Neural cell (in vitro differentiated cells): ENCODE data around the gene MARK1. TPM values are rescaled to one million over a fixed set of nuclear protein-coding genes. Genes with fewer than 3 reads are reported as not detected.

Experiments
- H2AFZ ChIP-seq: fragments of 200-600, 300-800 bp; sonication (generic), shearing (Covaris generic); 2 replicates; pipeline ENCODE4 v1.6.0; 2014; ENCODE audit warnings: low read depth, mild to moderate bottlenecking, antibody characterized with exemption, low read length, moderate library complexity
- H3F3A ChIP-seq: fragments of 200-600 bp; shearing (Covaris generic); 2 replicates; pipeline ENCODE4 v1.6.1; 2016; ENCODE audit warnings: mild to moderate bottlenecking, moderate library complexity, mixed read lengths, antibody characterized with exemption, low read length; ENCODE audit not compliant: insufficient read depth, poor library complexity, severe bottlenecking
- H3K27ac ChIP-seq: fragments of 200-600, 300-800 bp; sonication (generic), shearing (Covaris generic); 2 replicates; pipeline ENCODE4 v1.5.1; 2014; ENCODE audit warnings: mild to moderate bottlenecking, low read length, moderate library complexity
- H3K27me3 ChIP-seq: fragments of 300-800, 200-600 bp; sonication (generic), shearing (Covaris generic); 2 replicates; pipeline ENCODE4 v1.6.0; 2014; ENCODE audit warnings: mild to moderate bottlenecking, low read depth, low read length, moderate library complexity; ENCODE audit not compliant: insufficient read depth
- H3K36me3 ChIP-seq: fragments of 300-800, 200-600 bp; sonication (generic), shearing (Covaris generic); 2 replicates; pipeline ENCODE4 v1.5.1; 2014; ENCODE audit warnings: mild to moderate bottlenecking, antibody characterized with exemption, low read length, moderate library complexity; ENCODE audit not compliant: insufficient read depth
- H3K4me2 ChIP-seq: fragments of 300-800, 200-600 bp; sonication (generic), shearing (Covaris generic); 2 replicates; pipeline ENCODE4 v1.6.0; 2014; ENCODE audit warnings: mild to moderate bottlenecking, low read length
- H3K4me3 ChIP-seq: fragments of 300-800, 200-600 bp; sonication (generic), shearing (Covaris generic); 2 replicates; pipeline ENCODE4 v1.5.1; 2014; ENCODE audit warnings: mild to moderate bottlenecking, low read length, moderate library complexity
- H3K79me2 ChIP-seq: fragments of 200-600 bp; shearing (Covaris generic); replicated peaks from 2 replicates; pipeline ENCODE4 v1.6.0; 2014; ENCODE audit warnings: mild to moderate bottlenecking, low read length, moderate library complexity; ENCODE audit not compliant: insufficient read depth
- H3K9ac ChIP-seq: fragments of 300-800, 200-600 bp; sonication (generic), shearing (Covaris generic); 2 replicates; pipeline ENCODE4 v1.6.1; 2016; ENCODE audit warnings: mild to moderate bottlenecking, low read length, mixed read lengths
- H3K9me2 ChIP-seq: fragments of 200-600 bp; shearing (Covaris generic); 2 replicates; pipeline ENCODE4 v1.6.1; 2016; ENCODE audit warnings: mild to moderate bottlenecking, low read length, mixed read lengths; ENCODE audit not compliant: insufficient read depth
- H3K9me3 ChIP-seq: fragments of 200-600, 300-800 bp; sonication (generic), shearing (Covaris generic); 2 replicates; pipeline ENCODE4 v1.6.1; 2016; ENCODE audit warnings: mild to moderate bottlenecking, mixed run types, low read length, moderate library complexity, mixed read lengths
- H4K20me1 ChIP-seq: fragments of 200-600 bp; shearing (Covaris generic); 2 replicates; pipeline ENCODE4 v1.6.1; 2016; ENCODE audit warnings: mild to moderate bottlenecking, mixed run types; ENCODE audit not compliant: insufficient read depth
- EP300 ChIP-seq: fragments of 450-650 bp; conservative IDR thresholded peaks from 2 replicates; pipeline ENCODE4 v1.6.1; 2014; ENCODE audit warnings: antibody characterized with exemption, mild to moderate bottlenecking, moderate library complexity; ENCODE audit not compliant: poor library complexity, severe bottlenecking
- EZH2 ChIP-seq: fragments of 200-600, 300-800 bp; shearing (Covaris generic), sonication (generic); IDR thresholded peaks from 2 replicates; pipeline ENCODE4 v1.6.1; 2014; ENCODE audit warnings: antibody characterized with exemption, low read length, borderline replicate concordance, mild to moderate bottlenecking; ENCODE audit not compliant: insufficient read depth, poor library complexity, severe bottlenecking
- MXI1 ChIP-seq: fragments of 450-650 bp; conservative IDR thresholded peaks from 2 replicates; pipeline ENCODE4 v1.6.1; 2014; ENCODE audit warnings: antibody characterized with exemption, mild to moderate bottlenecking; ENCODE audit not compliant: poor library complexity, severe bottlenecking
- POLR2AphosphoS5 ChIP-seq: IDR thresholded peaks from 2 replicates; pipeline ENCODE4 v1.6.1; 2012
- RAD21 ChIP-seq: fragments of 450-650 bp; conservative IDR thresholded peaks from 2 replicates; pipeline ENCODE4 v1.6.1; 2014; ENCODE audit warnings: antibody characterized with exemption, mild to moderate bottlenecking, moderate library complexity
- SMC3 ChIP-seq: fragments of 450-650 bp; conservative IDR thresholded peaks from 2 replicates; pipeline ENCODE4 v1.6.1; 2014; ENCODE audit warnings: antibody characterized with exemption, mild to moderate bottlenecking, moderate library complexity; ENCODE audit not compliant: poor library complexity
- TAF1 ChIP-seq: IDR thresholded peaks from 2 replicates; pipeline ENCODE4 v1.6.1; 2012; ENCODE audit warnings: low read depth
- polyA plus RNA-seq: library from polyadenylated mRNA; depleted of rRNA; stranded (reverse); fragments of >200 nt; gene quantifications from 2 replicates; pipeline ENCODE4 v1.2.3, GENCODE V29; 2014
- TF ChIP-seq, protein P1 (sequence below): IDR thresholded peaks from 2 replicates; pipeline ENCODE4 v1.6.1; 2012; ENCODE audit warnings: borderline replicate concordance
- TF ChIP-seq, protein P2 (sequence below): fragments of 450-650 bp; IDR thresholded peaks from 2 replicates; pipeline ENCODE4 v1.5.1; 2014; ENCODE audit warnings: antibody characterized with exemption, mild to moderate bottlenecking, moderate library complexity; ENCODE audit not compliant: poor library complexity, severe bottlenecking

The MARK1 gene
- polyA plus RNA-seq, 1 donor from 2014 or later, result 38.6 TPM

DNA sequence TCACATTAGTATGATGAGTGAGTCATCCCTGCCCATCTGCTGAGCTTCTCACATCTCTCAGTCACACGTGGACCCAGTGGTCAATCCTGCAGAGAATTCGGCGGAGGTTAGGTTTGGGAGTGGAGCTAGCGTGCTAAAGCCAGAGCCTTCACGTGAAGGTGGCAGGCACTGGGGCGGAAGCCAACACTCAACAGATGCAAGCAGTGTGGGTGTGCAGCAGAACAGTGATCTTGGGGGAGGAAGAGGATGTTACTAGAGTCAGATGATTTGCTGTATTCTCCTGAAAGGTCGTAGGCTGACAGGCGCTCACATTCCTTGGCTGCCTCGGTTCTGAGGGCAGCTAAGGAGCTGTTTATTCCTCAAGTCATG is 168.9 kb downstream of the MARK1 start:
- Histone ChIP-seq H3K27me3 (peaks cover 1% of the 10 kb centered on the region), H3K9me3 (no peaks in the 10 kb centered on the region), H3K79me2 (no peaks in the 10 kb centered on the region), H3K36me3 (no peaks in the 10 kb centered on the region), H3K9me2 (no peaks in the 10 kb centered on the region), H3K9ac (no peak overlapping the region), H4K20me1 (no peaks in the 10 kb centered on the region), H3K4me2 (no peak overlapping the region), H3K27ac (no peak overlapping the region), H2AFZ (no peak overlapping the region), H3K4me3 (no peak overlapping the region), H3F3A (no peaks in the 10 kb centered on the region)
- TF ChIP-seq, protein P1, sequence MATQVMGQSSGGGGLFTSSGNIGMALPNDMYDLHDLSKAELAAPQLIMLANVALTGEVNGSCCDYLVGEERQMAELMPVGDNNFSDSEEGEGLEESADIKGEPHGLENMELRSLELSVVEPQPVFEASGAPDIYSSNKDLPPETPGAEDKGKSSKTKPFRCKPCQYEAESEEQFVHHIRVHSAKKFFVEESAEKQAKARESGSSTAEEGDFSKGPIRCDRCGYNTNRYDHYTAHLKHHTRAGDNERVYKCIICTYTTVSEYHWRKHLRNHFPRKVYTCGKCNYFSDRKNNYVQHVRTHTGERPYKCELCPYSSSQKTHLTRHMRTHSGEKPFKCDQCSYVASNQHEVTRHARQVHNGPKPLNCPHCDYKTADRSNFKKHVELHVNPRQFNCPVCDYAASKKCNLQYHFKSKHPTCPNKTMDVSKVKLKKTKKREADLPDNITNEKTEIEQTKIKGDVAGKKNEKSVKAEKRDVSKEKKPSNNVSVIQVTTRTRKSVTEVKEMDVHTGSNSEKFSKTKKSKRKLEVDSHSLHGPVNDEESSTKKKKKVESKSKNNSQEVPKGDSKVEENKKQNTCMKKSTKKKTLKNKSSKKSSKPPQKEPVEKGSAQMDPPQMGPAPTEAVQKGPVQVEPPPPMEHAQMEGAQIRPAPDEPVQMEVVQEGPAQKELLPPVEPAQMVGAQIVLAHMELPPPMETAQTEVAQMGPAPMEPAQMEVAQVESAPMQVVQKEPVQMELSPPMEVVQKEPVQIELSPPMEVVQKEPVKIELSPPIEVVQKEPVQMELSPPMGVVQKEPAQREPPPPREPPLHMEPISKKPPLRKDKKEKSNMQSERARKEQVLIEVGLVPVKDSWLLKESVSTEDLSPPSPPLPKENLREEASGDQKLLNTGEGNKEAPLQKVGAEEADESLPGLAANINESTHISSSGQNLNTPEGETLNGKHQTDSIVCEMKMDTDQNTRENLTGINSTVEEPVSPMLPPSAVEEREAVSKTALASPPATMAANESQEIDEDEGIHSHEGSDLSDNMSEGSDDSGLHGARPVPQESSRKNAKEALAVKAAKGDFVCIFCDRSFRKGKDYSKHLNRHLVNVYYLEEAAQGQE, result no peak
- TF ChIP-seq POLR2AphosphoS5, result no peak
- no peak for TF ChIP-seq EZH2
- TF ChIP-seq EP300, result no peak
- TF ChIP-seq SMC3, result no peak
- TF ChIP-seq RAD21, result no peak
- TF ChIP-seq, protein P2, sequence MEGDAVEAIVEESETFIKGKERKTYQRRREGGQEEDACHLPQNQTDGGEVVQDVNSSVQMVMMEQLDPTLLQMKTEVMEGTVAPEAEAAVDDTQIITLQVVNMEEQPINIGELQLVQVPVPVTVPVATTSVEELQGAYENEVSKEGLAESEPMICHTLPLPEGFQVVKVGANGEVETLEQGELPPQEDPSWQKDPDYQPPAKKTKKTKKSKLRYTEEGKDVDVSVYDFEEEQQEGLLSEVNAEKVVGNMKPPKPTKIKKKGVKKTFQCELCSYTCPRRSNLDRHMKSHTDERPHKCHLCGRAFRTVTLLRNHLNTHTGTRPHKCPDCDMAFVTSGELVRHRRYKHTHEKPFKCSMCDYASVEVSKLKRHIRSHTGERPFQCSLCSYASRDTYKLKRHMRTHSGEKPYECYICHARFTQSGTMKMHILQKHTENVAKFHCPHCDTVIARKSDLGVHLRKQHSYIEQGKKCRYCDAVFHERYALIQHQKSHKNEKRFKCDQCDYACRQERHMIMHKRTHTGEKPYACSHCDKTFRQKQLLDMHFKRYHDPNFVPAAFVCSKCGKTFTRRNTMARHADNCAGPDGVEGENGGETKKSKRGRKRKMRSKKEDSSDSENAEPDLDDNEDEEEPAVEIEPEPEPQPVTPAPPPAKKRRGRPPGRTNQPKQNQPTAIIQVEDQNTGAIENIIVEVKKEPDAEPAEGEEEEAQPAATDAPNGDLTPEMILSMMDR, result no peak
- no peak for TF ChIP-seq MXI1
- TF ChIP-seq TAF1, result no peak

DNA sequence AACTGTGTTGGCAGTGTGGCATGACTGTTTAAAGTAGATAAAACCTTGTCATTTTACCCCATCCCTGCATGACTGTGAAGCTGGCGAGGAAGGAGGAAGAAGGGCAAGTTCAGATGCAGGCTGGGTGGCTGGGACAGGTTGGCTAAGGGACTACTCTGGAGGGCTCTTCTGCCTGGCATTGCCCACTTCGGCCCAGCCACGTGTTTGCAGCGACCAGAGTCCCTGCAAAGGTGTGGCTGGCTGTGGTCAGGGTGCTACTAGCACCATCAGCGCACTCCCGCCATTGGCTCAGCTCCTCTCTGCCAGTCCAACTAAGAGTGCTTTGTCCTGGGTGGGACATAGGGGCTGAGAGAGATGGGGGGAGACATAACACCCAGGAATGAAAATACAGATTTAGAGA is 169.4 kb downstream of the MARK1 start:
- no peaks in the 10 kb centered on the region for H3K36me3 ChIP-seq
- H3K9ac ChIP-seq, result no peak overlapping the region
- H3K79me2 ChIP-seq, result no peaks in the 10 kb centered on the region
- no peak overlapping the region for H3K4me3 ChIP-seq
- H3F3A ChIP-seq, result no peaks in the 10 kb centered on the region
- TF ChIP-seq TAF1 (no peak), MXI1 (no peak), RAD21 (no peak)
- TF ChIP-seq, protein P1, result no peak
- no peaks in the 10 kb centered on the region for H3K9me3 ChIP-seq
- H2AFZ ChIP-seq, result no peak overlapping the region
- H4K20me1 ChIP-seq, result no peaks in the 10 kb centered on the region
- H3K27ac ChIP-seq, result no peak overlapping the region
- no peaks in the 10 kb centered on the region for H3K9me2 ChIP-seq
- no peak overlapping the region for H3K4me2 ChIP-seq
- H3K27me3 ChIP-seq, result no peaks in the 10 kb centered on the region
